DMS153 treated with DMSO at 0.1 percent for 48 hours (cell line): ENCODE data around the gene FAF1.

ENCODE experiments used
- DNase-seq: peaks from one replicate; lab custom pipeline; 2025; ENCODE audit not compliant: unreplicated experiment; lab: John Stamatoyannopoulos, UW

FAF1 gene

GRCh38 chr1:50710099-50710498 is 250.0 kb downstream of the FAF1 start:
- no peak for DNase-seq

- DNase-seq = no peak
These were observed 252.2 kb downstream of the FAF1 start for GRCh38 chr1:50707824-50708223.

GRCh38 chr1:50705699-50706098 is 254.4 kb downstream of the FAF1 start:
- no peak for DNase-seq

GRCh38 chr1:50705041-50705440 is 255.0 kb downstream of the FAF1 start:
- DNase-seq = no peak

- peak; percentile 27 for DNase-seq
These were observed 255.9 kb downstream of the FAF1 start for GRCh38 chr1:50704126-50704525.

- DNase-seq = no peak
These were observed 256.8 kb downstream of the FAF1 start for GRCh38 chr1:50703240-50703639.

GRCh38 chr1:50702395-50702794 is 257.7 kb downstream of the FAF1 start:
- no peak for DNase-seq

GRCh38 chr1:50701706-50702317 is 258.3 kb downstream of the FAF1 start:
- DNase-seq = no peak

- DNase-seq = no peak
These were observed 259.4 kb downstream of the FAF1 start for GRCh38 chr1:50700621-50701020.

- no peak for DNase-seq
These were observed 259.9 kb downstream of the FAF1 start for GRCh38 chr1:50700214-50700613.

GRCh38 chr1:50699795-50700194 is 260.3 kb downstream of the FAF1 start:
- DNase-seq = no peak

- no peak for DNase-seq
These were observed 262.3 kb downstream of the FAF1 start for GRCh38 chr1:50697440-50698421.

GRCh38 chr1:50693829-50694228 is 266.2 kb downstream of the FAF1 start:
- no peak for DNase-seq

- DNase-seq = no peak
These were observed 275.9 kb downstream of the FAF1 start for GRCh38 chr1:50684185-50684584.

- no peak for DNase-seq
These were observed 278.1 kb downstream of the FAF1 start for GRCh38 chr1:50681931-50682330.

- DNase-seq = no peak
These were observed 292.2 kb downstream of the FAF1 start for GRCh38 chr1:50667710-50668356.

GRCh38 chr1:50667272-50667671 is 292.8 kb downstream of the FAF1 start:
- no peak for DNase-seq

- no peak for DNase-seq
These were observed 293.2 kb downstream of the FAF1 start for GRCh38 chr1:50666849-50667248.

GRCh38 chr1:50665413-50665812 is 294.7 kb downstream of the FAF1 start:
- DNase-seq = no peak

- no peak for DNase-seq
These were observed 298.4 kb downstream of the FAF1 start for GRCh38 chr1:50661626-50662025.

- DNase-seq = no peak
These were observed 300.9 kb downstream of the FAF1 start for GRCh38 chr1:50659107-50659662.
